Prostate gland (tissue), 2 donors: ENCODE measurements around the gene RASSF10. TPM values are rescaled to one million over a fixed set of nuclear protein-coding genes. Genes with fewer than 3 reads are reported as not detected.
A peak's percentile ranks its signal among the peaks of the same experiment; 100 is the strongest.

Source experiments
- DNase-seq: peaks from one replicate; pipeline ENCODE4 v3.0.0-alpha.2; 2019; ENCODE audit warnings: low spot score
- H3K27ac ChIP-seq, 2 donors: fragments of 200-600 bp; sonication (generic); 2 replicates each; pipeline ENCODE4 v1.5.1; 2017 to 2019
- H3K27me3 ChIP-seq: fragments of 200-600 bp; sonication (generic); replicated peaks from 2 replicates; pipeline ENCODE4 v1.5.1; 2019; ENCODE audit not compliant: insufficient read depth
- H3K36me3 ChIP-seq, 2 donors: fragments of 200-600 bp; sonication (generic); 1 replicate in 1 of 2; 2 replicates in 1 of 2; pipeline versions ENCODE4 v1.5.1 to v1.8.1; 2017 to 2019
- H3K4me1 ChIP-seq: fragments of 200-600 bp; sonication (generic); replicated peaks from 2 replicates; pipeline ENCODE4 v1.5.1; 2019
- H3K4me3 ChIP-seq, 2 donors: fragments of 200-600 bp; sonication (generic); 2 replicates each; pipeline ENCODE4 v1.5.1; 2017 to 2019
- H3K9me3 ChIP-seq: fragments of 200-600 bp; sonication (generic); 2 replicates; pipeline ENCODE4 v1.5.1; 2017
- CTCF ChIP-seq, 4 experiments: fragments of 200-600 bp in 2 of 4; fragments of 450-650 bp in 2 of 4; sonication (generic) in 2 of 4; IDR thresholded peaks; 1 replicate in 3 of 4; 2 replicates in 1 of 4; pipeline ENCODE4 v1.5.1; 2016 to 2019; ENCODE audit warnings: antibody characterized with exemption in 4 of 4, mild to moderate bottlenecking in 2 of 4, moderate library complexity in 2 of 4
- POLR2A ChIP-seq: fragments of 450-650 bp; IDR thresholded peaks from one replicate; pipeline ENCODE4 v1.6.1; 2016; ENCODE audit warnings: antibody characterized with exemption, mild to moderate bottlenecking
- POLR2AphosphoS5 ChIP-seq: sonication (generic); formaldehyde crosslinking; IDR thresholded peaks from one replicate; pipeline ENCODE4 v1.6.1; 2017; ENCODE audit warnings: antibody characterized with exemption
- WGBS: methylation state at CpG from one replicate; pipeline ENCODE4 v1.1.5; 2018; 5-methylcytosine and 5-hydroxymethylcytosine counted together
- intact Hi-C: fragments of 100-400 bp; cut with DNase I; formaldehyde crosslinking; loops from one replicate; pipeline ENCODE4 v1.14.2; 2022
- total RNA-seq, 2 donors: library from RNA; depleted of rRNA; stranded (reverse); fragments of >200 nt; gene quantifications; one replicate each; pipeline ENCODE4 v1.1.0, GENCODE V29; 2016

Gene RASSF10
- total RNA-seq = 1 to 10 TPM; 2.7 to 3.3 TPM

- 5% methylated on average over 46 of the region's 68 CpGs for WGBS
- peak; percentile 85 for DNase-seq
- H3K9me3 ChIP-seq = no peaks in the 10 kb centered on the region
- H3K27ac ChIP-seq = peak within 1 kb of the TSS; percentile 12 to 21
- no peaks in the 10 kb centered on the region for H3K36me3 ChIP-seq
- no peaks in the 10 kb centered on the region for H3K4me1 ChIP-seq
- peaks cover 13% of the 10 kb centered on the region for H3K27me3 ChIP-seq
- intact Hi-C loops = no loop called here
- TF ChIP-seq POLR2AphosphoS5 = peak; percentile 66
- peak; percentile 85 for TF ChIP-seq POLR2A
- TF ChIP-seq CTCF (IDR thresholded peaks at IDR 0.05) = no peak
- H3K4me3 ChIP-seq = peak within 1 kb of the TSS; percentile 16 to 22
Measured at GRCh38 chr11:13008625-13009475, at the start of gene RASSF10. Gene RASSF10, plus strand, starts transcription at chr11:13009316. Its CDS starts 261 bp downstream, at chr11:13009577.

- intact Hi-C loops = loop anchor here (5.0 to 10.0 kb wide), 2 partner anchors 221 to 383 kb away; no protein-coding TSS in a partner anchor
- DNase-seq = no peak
- H3K36me3 ChIP-seq = no peaks in the 10 kb centered on the region
- H3K4me3 ChIP-seq = no peak overlapping the region
- no peaks in the 10 kb centered on the region for H3K4me1 ChIP-seq
- TF ChIP-seq POLR2A (no peak), CTCF (IDR thresholded peaks at IDR 0.05) (no peak), POLR2AphosphoS5 (no peak)
- H3K9me3 ChIP-seq = no peaks in the 10 kb centered on the region
- H3K27me3 ChIP-seq = no peaks in the 10 kb centered on the region
- WGBS = 66% methylated on average over 2 of the region's 2 CpGs
- no peak overlapping the region for H3K27ac ChIP-seq
Measured at GRCh38 chr11:12961615-12962014, 47.5 kb upstream of the RASSF10 start.

GRCh38 chr11:12962306-12962705 lies 46.8 kb upstream of the RASSF10 start:
- no peak for DNase-seq
- Histone ChIP-seq H3K27me3 (no peaks in the 10 kb centered on the region), H3K4me3 (no peak overlapping the region), H3K9me3 (no peaks in the 10 kb centered on the region), H3K27ac (no peak overlapping the region), H3K4me1 (no peaks in the 10 kb centered on the region), H3K36me3 (no peaks in the 10 kb centered on the region)
- intact Hi-C loops = loop anchor here (5.0 to 10.0 kb wide), 2 partner anchors 220 to 382 kb away; no protein-coding TSS in a partner anchor
- no peak for TF ChIP-seq POLR2A
- no peak for TF ChIP-seq POLR2AphosphoS5
- TF ChIP-seq CTCF (IDR thresholded peaks at IDR 0.05) = no peak
- 92% methylated on average over 10 of the region's 10 CpGs for WGBS

- H3K4me1 ChIP-seq = no peaks in the 10 kb centered on the region
- 91% methylated on average over 5 of the region's 5 CpGs for WGBS
- DNase-seq = no peak
- no peak overlapping the region for H3K27ac ChIP-seq
- H3K9me3 ChIP-seq = no peaks in the 10 kb centered on the region
- no peaks in the 10 kb centered on the region for H3K27me3 ChIP-seq
- intact Hi-C loops = loop anchor here (5.0 to 10.0 kb wide), 2 partner anchors 219 to 382 kb away; no protein-coding TSS in a partner anchor
- no peak overlapping the region for H3K4me3 ChIP-seq
- no peaks in the 10 kb centered on the region for H3K36me3 ChIP-seq
- TF ChIP-seq CTCF (IDR thresholded peaks at IDR 0.05) (no peak), POLR2AphosphoS5 (no peak), POLR2A (no peak)
Measured at GRCh38 chr11:12963051-12963450, 46.1 kb upstream of the RASSF10 start.
